Middle frontal gyrus (tissue), 1 donor: Measurements from ENCODE around the gene ITGA11.

Source experiments
- DNase-seq: peaks from one replicate; pipeline ENCODE4 v3.0.0-alpha.2; 2015; ENCODE audit warnings: low spot score; ENCODE audit errors: extremely low spot score

Gene ITGA11

GRCh38 chr15:68447976-68448755 is 16.2 kb upstream of the ITGA11 start:
- no peak for DNase-seq

DNA sequence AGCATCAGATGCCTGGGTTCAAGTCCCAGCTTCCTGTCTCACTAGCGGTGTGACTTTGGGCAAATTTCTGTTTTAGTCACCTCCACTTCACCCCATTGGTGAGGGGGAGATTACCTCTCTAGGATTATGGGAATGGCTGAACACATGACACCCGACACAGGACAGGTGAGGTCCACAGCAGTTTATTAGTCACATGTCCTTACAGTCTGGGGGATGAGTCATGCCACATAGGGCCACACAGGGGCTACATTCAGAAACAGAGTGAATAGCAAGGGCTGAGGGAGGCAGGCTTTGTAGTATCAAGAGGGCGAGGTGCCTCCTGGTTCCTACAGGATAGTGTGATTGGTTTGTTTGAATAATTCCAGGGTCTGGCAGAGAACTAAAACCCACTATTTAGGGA is 15.2 kb upstream of the ITGA11 start:
- no peak for DNase-seq

DNA sequence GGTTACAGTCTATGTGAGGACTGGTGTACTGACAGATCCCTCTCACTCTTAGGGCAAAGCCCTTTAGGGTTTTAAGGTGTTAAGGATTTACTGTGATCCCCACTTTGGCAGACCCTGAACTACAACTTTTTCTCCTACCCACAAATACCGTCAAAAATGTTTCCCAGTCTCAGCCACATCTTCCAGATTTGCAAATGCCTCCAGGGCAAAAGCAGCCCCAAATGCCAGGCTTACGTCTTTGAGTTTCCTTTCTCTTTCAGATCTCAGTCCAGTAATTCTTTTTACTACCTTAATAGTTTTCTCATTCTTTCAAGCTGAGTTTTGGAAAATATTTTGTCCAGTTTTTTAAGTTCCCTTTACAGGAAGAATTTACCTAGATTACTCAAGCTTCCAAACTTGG is 13.4 kb upstream of the ITGA11 start:
- DNase-seq: no peak

DNA sequence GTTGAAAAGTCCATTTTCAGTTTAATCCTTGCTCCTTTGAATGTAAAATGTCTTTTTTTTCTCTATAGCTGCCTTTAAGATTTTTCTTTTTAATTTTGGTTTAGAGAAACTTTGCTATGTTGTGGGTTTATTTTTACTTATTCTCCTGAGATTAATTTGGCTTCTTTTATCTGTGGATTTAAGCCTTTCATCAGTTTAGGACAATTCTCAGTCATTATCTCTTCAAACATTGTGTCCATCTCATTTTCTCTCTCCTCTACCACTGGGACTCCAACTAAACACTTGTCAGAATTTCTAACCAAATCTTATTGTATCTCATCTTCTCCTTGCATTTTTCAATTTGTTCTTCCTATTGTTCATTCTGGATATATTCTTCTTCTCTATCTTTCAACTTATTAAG is 12.4 kb upstream of the ITGA11 start:
- DNase-seq: no peak

- DNase-seq: no peak
Measured at GRCh38 chr15:68442903-68443302, 10.9 kb upstream of the ITGA11 start.

GRCh38 chr15:68442041-68442440 is 10.1 kb upstream of the ITGA11 start:
- DNase-seq: no peak

GRCh38 chr15:68441045-68441743 is 9.2 kb upstream of the ITGA11 start:
- DNase-seq: no peak

DNA sequence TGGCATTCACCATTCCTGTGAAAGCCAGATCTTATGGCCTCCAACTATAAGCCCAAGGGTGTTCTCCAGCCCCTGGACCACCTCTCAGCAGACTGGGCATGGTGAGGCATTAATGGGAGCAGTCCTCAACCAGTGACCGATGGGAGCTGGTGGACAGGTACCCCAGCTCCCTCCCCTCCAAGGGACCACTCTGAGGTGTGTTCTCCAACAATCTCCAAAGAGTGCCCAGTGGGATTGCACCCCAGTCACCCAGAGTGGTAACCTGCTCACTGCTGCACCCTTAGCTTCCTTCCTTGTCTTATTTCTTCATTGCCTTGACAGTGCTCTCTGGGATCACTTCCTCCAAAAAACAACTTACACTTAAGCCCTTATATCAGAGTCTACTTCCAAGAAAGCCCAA is 8.2 kb upstream of the ITGA11 start:
- no peak for DNase-seq

- no peak for DNase-seq
Measured at GRCh38 chr15:68439506-68439905, 7.5 kb upstream of the ITGA11 start.

DNA sequence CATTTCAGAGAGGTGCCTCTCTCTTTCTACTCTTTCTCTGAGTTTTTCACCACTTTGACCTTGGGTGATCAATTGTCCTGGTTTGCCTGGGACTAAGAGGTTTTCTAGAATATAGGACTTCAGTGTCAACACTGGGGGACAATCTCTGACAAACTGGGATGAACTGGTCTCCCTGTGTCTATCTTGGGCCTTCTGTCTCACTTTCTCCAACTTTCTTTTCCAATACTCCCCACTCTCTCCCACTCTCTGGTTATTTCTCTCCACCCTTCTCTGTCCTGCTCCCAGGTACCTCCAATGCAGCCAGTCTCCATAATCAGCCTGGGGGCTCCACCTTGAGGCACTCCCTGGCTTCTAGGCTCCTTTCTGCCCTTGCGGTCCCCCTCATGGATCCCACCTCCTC is 4.7 kb upstream of the ITGA11 start:
- no peak for DNase-seq

GRCh38 chr15:68435966-68436365 is 4.0 kb upstream of the ITGA11 start:
- DNase-seq: no peak

DNA sequence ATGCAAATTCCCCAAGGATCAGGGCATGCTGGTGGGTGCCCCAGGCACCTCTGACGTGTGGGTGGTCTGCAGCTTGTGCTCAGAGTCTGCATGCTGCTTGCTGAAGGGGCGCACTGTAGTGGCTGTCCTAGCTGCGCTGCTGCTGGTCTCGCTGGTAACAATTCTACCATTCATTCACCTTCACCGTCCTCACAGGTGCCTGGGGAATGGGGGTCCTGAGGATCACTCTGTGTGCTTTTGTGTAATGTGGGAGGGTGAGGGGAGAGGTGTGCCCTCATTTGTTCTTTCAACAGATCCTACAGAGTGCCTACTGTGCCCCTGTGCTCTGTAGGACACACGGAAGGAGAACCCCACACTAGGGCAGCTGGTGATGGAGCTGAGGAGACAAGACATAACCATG is 2.1 kb upstream of the ITGA11 start:
- no peak for DNase-seq

- no peak for DNase-seq
Measured at GRCh38 chr15:68433551-68433950, 1.6 kb upstream of the ITGA11 start.

DNA sequence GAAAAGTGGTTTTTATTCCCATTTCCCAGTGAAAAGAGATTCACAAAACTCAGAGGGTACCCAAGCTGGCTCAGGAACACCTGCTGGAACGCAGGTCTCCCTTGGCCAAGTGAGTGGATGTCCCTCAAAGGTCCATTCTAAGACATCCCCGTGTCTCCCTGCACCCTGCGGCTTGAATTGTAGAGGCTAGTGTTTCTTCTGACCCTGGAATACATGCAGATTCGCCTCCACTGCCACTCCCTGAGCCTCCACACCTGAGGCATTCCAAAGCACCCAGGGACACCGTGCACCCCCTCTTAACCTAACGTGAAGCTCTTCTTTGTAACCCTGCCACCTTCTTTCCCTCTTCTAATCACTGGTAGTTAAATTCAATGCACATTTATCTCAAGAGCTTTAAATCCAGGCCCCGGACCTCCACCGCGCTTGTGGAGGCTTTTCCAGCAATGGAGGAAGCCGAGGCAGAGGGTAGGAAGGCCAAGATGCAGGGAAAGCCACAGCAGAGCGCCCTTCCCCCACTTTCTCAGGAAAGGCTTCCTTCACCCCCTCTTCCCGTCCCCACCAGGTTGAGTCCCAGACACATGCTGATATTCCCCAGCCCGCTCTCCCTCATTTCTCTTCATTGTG is 590 bp upstream of the ITGA11 start:
- DNase-seq: no peak

GRCh38 chr15:68431037-68431791 is 749 bp downstream of the ITGA11 start:
- no peak for DNase-seq

- DNase-seq: no peak
Measured at GRCh38 chr15:68430471-68431036, 1.4 kb downstream of the ITGA11 start.

GRCh38 chr15:68429691-68430470 is 2.1 kb downstream of the ITGA11 start:
- no peak for DNase-seq

GRCh38 chr15:68428431-68428940 is 3.5 kb downstream of the ITGA11 start:
- DNase-seq: no peak

DNA sequence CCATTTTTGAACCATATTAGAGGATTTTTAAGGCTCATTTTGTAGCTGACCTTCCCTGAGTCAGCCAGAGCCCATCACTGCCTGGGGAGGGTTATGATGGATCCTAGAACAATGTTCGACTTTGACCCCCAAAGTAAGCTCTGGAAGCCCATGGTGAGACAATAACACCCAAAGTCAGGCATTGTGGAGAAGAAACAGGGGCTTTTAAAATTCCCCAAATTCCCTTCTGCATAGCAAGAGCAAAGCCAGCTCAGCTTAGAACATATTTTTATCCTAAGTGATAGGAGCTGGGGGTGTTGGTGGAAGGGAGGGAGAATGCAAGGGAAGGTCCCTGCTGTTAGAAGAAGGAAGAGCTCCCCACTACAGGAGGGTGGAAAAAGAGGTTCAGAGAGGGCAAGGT is 4.0 kb downstream of the ITGA11 start:
- no peak for DNase-seq

DNA sequence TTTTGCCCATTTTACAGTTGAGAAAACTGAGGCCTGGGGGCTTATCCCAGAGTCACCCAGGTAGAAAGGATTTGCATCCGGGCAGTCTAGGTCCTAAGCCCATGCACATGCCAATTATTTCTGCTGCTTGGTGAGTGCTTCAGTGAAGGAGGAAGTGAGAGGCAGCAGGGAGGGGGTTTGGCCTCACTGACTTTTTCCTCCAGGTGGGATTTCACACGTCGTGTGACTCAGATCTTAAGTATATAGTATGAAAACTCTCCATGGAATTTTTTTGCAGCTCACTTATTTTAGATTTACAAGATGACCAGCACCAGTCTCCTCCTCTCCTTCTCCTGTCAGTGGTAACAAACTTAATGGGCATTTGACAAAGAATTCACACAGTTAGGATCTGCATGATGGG is 4.6 kb downstream of the ITGA11 start:
- no peak for DNase-seq

DNA sequence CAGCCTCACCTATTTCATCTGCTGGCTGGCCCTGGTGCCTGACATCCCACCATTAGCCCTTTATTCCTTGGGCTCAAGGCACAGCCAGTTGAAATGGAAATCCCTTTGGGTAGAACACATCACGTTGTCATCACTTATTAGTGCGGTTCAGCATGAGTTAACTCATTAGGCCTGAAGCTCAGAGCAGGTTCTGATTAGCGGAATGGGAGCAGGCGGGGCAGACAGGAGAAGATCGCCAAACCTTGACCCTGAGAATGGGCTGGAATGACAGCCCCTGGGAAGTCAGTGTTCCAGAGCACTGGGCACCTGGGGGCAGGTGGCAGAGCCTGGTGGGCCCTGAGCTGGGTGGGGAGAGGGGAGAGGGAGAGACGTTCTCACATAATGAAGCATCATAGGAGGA is 5.8 kb downstream of the ITGA11 start:
- no peak for DNase-seq
